Testis (tissue), 2 donors: ENCODE data around the gene CELF4.

ENCODE experiments used
- CTCF ChIP-seq, 3 experiments: fragments of 450-650 bp in 2 of 3; fragments of 200-600 bp in 1 of 3; sonication (generic) in 1 of 3; IDR thresholded peaks; one replicate each; pipeline ENCODE4 v1.5.1; 2016 to 2019; ENCODE audit warnings: antibody characterized with exemption in 3 of 3, mild to moderate bottlenecking in 2 of 3, moderate library complexity in 1 of 3
- POLR2A ChIP-seq: fragments of 450-650 bp; IDR thresholded peaks from one replicate; pipeline ENCODE4 v1.6.1; 2017; ENCODE audit warnings: antibody characterized with exemption, mild to moderate bottlenecking, moderate library complexity

GRCh38 chr18:37435996-37436395 lies 129.6 kb downstream of the CELF4 start:
- TF ChIP-seq CTCF (IDR thresholded peaks at IDR 0.05) (no peak), POLR2A (no peak)
